Stomach smooth muscle (tissue), 2 donors: Measurements from ENCODE around the gene STXBP3.

Source experiments
- H3K27ac ChIP-seq: one replicate; pipeline ENCODE4 v1.7.0; 2013; ENCODE audit warnings: mild to moderate bottlenecking, low read length, inconsistent platforms
- H3K27me3 ChIP-seq, 2 donors: one replicate each; pipeline ENCODE4 v1.7.0; 2013; ENCODE audit warnings: low read length in 2 of 2; ENCODE audit not compliant: insufficient read depth in 2 of 2, control insufficient read depth in 1 of 2
- H3K36me3 ChIP-seq, 2 donors: one replicate each; pipeline ENCODE4 v1.7.0; 2013; ENCODE audit warnings: low read length in 2 of 2; ENCODE audit not compliant: control insufficient read depth in 2 of 2, insufficient read depth in 2 of 2
- H3K4me1 ChIP-seq: one replicate; pipeline ENCODE4 v1.7.0; 2013; ENCODE audit warnings: low read length; ENCODE audit not compliant: control insufficient read depth, insufficient read depth
- H3K4me3 ChIP-seq, 2 donors: one replicate each; pipeline ENCODE4 v1.7.0; 2013; ENCODE audit warnings: low read length in 2 of 2
- H3K9ac ChIP-seq, 2 donors: one replicate each; pipeline ENCODE4 v1.7.0; 2013; ENCODE audit warnings: low read length in 2 of 2, mild to moderate bottlenecking in 1 of 2
- H3K9me3 ChIP-seq, 2 donors: one replicate each; pipeline ENCODE4 v1.7.0; 2013; ENCODE audit warnings: low read length in 2 of 2; ENCODE audit not compliant: control insufficient read depth in 2 of 2
- donor health status: healthy.
- donor health status: Pancreatic carcinoma.

The STXBP3 gene

DNA sequence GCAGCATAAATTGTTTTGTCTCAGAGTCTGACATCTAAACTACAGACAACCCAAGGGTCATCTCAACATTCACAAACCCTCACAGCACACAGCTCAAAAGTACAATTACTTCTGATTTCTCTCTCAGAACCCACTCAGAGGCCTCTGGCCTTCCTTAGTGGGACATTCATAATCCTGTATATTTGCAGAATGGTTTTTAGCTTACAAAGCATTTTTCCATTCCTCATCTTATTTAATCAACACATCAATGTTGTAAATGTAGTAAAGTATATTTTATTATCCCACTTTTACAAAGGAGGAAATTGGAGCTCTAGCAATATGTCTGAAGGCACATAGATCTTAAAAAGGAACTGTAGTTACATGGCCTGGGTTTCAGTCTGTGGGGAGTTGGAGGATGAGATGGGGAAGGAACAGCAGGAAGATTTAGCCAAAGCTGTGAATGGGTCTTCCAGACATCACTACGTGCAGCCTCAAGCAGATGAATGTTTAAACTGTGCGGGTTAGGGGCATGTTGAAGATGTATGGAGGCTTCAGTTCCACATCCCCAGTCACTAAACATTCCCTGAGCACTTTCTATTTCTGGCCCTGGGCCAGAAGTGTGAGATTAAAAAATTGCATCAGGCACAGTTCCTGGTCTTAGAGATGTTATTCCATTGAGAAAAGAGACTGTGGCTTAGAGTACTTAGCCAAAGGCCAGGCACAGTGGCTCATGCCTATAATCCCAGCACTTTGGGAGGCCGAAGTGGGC lies 97.1 kb downstream of the STXBP3 start:
- Histone ChIP-seq H3K9ac (no peak overlapping the region), H3K4me1 (peaks cover 24% of the 10 kb centered on the region), H3K9me3 (no peaks in the 10 kb centered on the region), H3K36me3 (no peaks in the 10 kb centered on the region), H3K27me3 (no peaks in the 10 kb centered on the region), H3K27ac (peak overlapping the region; percentile 77), H3K4me3 (peak overlapping the region in 1 of 2 donors; percentile 8)

DNA sequence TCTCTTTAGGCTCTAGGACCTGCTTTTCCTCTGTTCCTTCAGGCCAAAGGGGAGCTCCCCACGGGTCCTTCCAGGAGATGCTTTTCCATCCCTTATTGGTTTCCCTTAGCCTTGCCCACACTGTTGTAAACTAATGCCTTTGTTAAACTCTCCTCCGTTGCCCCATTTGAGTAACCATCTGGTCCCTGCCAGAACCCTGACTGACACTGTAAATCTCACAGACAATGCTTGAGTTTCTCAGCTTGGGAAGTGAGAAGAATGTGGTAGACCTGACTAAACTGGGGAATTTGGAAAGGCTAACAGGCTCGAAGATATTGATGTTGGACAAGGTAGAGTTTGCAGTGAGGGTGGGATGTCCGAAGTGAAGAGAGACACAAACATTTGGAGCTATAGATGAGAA lies 99.0 kb downstream of the STXBP3 start:
- no peak overlapping the region for H3K27ac ChIP-seq

DNA sequence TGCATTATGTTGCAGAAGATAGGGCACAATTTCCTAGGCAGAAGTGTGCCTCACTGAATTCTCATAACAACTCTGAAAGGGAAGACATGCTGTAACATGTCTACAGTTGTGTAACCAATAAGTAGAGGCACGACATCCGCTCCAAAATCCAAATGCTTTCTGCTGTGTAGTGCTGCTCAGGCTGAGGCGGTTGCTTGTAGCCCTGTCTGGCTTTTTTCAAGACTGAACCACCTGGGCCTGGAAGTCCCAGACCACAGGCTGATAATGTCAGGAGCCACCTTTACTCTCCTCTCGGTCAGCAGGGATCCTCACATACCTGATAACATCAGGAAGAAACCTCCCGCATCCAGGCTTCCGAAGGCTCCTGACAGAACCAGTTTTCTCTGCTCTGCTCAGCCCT lies 99.5 kb downstream of the STXBP3 start:
- no peak overlapping the region for H3K27ac ChIP-seq
- H3K4me3 ChIP-seq: no peak overlapping the region
- H3K4me1 ChIP-seq: peaks cover 24% of the 10 kb centered on the region
- H3K9ac ChIP-seq: no peak overlapping the region
- H3K9me3 ChIP-seq: no peaks in the 10 kb centered on the region
- no peaks in the 10 kb centered on the region for H3K27me3 ChIP-seq
- no peaks in the 10 kb centered on the region for H3K36me3 ChIP-seq

More for the DNA sequence above, 99.0 kb downstream of the STXBP3 start:
- Histone ChIP-seq H3K27me3 (no peaks in the 10 kb centered on the region), H3K36me3 (no peaks in the 10 kb centered on the region), H3K9ac (no peak overlapping the region), H3K9me3 (no peaks in the 10 kb centered on the region), H3K4me1 (peaks cover 24% of the 10 kb centered on the region), H3K4me3 (no peak overlapping the region)

DNA sequence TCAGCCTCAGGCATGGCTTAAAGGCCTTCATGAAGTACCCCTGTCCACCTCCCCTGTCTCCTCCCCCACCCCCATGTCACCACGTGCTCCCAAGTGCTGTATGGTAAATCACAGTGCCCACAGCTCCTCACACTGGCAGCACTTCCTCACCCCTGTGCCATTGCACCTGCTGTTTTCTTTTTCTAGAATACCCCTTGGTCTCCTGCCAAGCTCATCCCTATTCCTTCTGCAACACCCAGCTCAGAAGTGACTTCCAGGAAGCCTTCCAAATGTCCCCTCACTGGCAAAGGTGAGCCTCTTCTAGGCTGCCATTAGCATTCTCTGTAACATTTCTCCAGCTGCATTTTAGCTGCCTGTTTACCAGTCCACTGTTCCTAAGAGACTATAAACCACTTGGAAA lies 101.0 kb downstream of the STXBP3 start:
- Histone ChIP-seq H3K9me3 (no peaks in the 10 kb centered on the region), H3K4me1 (peaks cover 19% of the 10 kb centered on the region), H3K9ac (no peak overlapping the region), H3K4me3 (no peak overlapping the region), H3K36me3 (no peaks in the 10 kb centered on the region), H3K27ac (no peak overlapping the region), H3K27me3 (no peaks in the 10 kb centered on the region)

DNA sequence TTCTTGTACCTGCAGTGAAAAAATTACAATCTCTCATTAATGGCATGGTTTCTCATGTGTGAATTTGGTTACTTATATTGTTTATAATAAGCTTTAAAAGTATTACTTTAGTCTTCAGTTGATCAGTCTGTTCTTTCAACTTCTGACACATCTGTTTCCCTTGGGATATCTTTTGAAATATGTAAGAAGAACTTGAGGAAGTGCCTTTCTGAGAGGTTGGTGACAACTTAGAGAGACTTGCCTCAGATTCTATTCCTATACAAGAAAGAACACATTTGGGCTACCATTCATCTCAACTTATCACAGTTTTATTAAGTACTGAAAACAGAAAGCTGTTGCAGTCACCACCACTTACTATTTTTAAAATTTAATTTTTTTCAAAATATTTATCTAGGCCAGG lies 102.3 kb downstream of the STXBP3 start:
- H3K4me3 ChIP-seq: no peak overlapping the region
- H3K4me1 ChIP-seq: peaks cover 6% of the 10 kb centered on the region
- H3K36me3 ChIP-seq: no peaks in the 10 kb centered on the region
- no peaks in the 10 kb centered on the region for H3K27me3 ChIP-seq
- no peak overlapping the region for H3K27ac ChIP-seq
- H3K9me3 ChIP-seq: no peaks in the 10 kb centered on the region
- no peak overlapping the region for H3K9ac ChIP-seq

DNA sequence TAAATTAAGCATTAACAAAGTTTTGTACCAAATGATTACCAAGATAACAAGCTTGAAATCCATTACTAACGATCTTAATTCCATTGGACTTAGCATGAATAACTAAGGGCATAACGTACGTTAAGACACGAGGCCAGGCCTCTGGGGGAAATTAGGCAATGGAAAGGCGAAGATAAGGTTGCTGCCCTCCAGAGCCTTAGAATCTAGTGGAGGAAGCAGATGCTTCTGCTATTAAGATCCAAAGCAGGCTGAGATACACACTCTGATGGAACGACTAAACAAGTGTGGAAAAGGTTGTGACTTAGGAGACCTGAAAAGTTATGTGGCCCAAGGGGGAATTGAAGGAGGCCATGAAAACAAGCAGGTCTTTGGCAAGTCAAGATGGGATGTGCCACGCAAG lies 104.5 kb downstream of the STXBP3 start:
- H3K9me3 ChIP-seq: no peaks in the 10 kb centered on the region
- peaks cover 4% of the 10 kb centered on the region for H3K4me1 ChIP-seq
- no peak overlapping the region for H3K9ac ChIP-seq
- H3K27me3 ChIP-seq: no peaks in the 10 kb centered on the region
- no peak overlapping the region for H3K4me3 ChIP-seq
- H3K36me3 ChIP-seq: no peaks in the 10 kb centered on the region
- no peak overlapping the region for H3K27ac ChIP-seq

DNA sequence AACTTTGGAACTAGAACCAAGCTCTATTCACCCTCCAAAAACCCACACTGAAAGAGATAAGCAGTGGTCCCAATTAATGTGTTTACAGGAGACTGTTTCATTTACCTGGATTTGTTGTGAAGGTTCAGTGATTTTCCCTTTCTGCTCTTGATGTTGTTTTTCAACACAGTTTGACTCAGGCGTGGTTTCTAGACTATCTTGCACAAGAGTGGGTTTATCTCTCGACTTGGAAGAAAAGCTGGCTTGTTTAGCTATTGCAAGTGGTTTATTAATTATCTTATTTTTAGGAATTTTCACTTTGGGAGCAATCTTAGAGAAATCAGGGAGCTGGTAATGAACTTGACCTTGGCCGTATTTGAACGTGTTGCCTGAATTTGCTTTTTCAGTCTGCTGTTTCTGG lies 105.1 kb downstream of the STXBP3 start:
- Histone ChIP-seq H3K4me1 (peaks cover 4% of the 10 kb centered on the region), H3K27ac (no peak overlapping the region), H3K9ac (no peak overlapping the region)

DNA sequence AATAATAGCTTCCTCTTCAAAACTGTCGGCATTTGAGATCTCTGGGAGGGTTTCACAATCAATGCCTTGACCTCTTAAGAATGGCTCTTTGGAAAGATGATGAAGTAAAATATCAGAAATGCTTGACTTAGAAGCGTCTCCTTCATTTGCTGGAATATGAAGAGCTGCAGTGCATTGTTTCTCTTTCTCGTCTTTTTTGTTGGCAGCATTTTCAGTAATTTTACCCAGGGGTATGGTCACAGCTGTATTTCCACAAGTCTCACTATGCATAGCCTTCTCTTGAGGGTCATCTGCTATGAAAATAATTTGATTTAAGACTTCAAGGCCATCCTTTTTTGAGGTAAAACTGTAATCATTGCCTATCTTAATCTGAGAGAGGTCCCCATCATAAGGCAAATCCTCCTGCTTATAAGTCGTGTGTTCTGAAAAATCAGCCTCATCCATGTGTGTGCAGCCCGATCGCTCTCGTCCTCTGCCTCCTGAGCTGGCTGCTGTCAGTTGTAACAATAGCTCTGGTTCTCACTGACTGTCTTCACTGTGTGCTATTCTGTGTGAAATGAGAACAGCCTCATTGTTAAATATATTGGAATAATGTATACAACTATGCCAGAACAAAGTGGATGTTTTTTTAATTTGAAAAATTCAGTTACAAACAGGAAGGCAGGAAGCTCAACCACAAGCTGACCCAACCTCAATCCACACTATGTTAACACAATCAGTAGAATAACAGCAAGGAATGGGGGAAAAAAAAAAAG lies 105.9 kb downstream of the STXBP3 start:
- Histone ChIP-seq H3K4me3 (no peak overlapping the region), H3K36me3 (no peaks in the 10 kb centered on the region), H3K9ac (no peak overlapping the region), H3K27ac (no peak overlapping the region), H3K4me1 (peaks cover 4% of the 10 kb centered on the region), H3K27me3 (no peaks in the 10 kb centered on the region), H3K9me3 (no peaks in the 10 kb centered on the region)

More for the DNA sequence above, 105.1 kb downstream of the STXBP3 start:
- H3K36me3 ChIP-seq: no peaks in the 10 kb centered on the region
- H3K27me3 ChIP-seq: no peaks in the 10 kb centered on the region
- no peaks in the 10 kb centered on the region for H3K9me3 ChIP-seq
- no peak overlapping the region for H3K4me3 ChIP-seq

DNA sequence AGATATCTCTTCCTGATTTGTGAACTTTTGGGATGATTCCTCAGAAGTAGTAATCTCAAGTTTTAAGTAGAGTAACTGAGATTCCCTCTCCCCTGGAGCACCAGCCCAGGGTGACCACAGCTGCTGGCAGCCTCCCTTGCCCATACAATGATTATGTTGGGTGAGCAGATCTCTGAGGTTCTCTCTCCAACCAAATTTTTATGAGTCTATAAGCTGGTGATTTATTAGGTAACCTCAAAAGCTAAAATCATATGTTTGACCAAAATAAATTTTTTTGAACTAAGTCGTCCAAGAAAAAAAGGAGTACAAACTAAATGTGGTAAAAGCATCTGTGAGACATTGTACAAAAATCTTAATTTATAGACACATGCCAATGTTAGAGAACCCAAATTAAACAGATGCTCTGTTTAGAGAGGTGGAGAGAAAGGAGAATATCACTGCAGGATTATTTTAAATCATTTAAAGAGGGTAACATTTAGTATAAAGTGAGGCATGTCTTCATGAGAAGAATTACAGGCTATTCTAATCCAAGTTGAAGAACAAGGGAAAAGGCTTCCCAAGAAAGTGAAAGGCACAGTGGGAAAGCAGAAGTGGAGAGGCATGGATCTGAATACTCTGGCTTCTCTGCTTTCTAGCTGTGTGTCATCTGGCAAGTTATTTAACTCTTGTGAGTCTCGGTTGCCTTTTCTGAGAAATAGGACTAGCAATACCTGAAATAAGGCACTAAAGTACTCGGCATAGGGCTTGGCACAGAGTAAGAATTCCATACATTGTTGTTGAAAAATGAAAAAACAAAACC lies 107.9 kb downstream of the STXBP3 start:
- H3K4me3 ChIP-seq: no peak overlapping the region
- no peaks in the 10 kb centered on the region for H3K9me3 ChIP-seq
- H3K9ac ChIP-seq: no peak overlapping the region
- H3K27me3 ChIP-seq: no peaks in the 10 kb centered on the region
- H3K4me1 ChIP-seq: peaks cover 4% of the 10 kb centered on the region
- no peaks in the 10 kb centered on the region for H3K36me3 ChIP-seq
- no peak overlapping the region for H3K27ac ChIP-seq

DNA sequence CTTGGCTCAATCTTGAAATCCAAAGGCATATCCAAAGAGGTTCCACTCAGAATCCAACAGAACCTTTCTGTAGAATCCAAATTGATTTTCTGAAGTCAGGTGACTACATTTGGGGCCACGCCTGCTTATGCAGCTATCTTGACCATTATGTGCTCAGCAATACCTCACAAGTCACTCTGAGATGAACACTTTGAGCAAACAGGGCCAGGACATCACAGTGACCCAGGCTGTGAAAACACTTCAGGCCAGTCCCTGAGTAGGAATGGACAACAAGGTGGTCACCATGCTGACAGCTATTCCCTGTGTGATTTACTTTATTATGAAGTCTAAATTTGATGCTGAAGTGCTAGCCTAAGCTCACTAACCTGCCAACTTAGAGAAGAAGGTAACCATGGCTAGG lies 110.5 kb downstream of the STXBP3 start, which contains the start of gene AKNAD1:
TSS of gene AKNAD1 (minus strand) at position 101 of the 400 bp plus-strand sequence. CDS start 4,430 bp downstream, outside the sequence.
- no peaks in the 10 kb centered on the region for H3K4me1 ChIP-seq
- H3K4me3 ChIP-seq: no peak within 1 kb of the TSS
- no peaks in the 10 kb centered on the region for H3K36me3 ChIP-seq

More for the DNA sequence above, 110.5 kb downstream of the STXBP3 start, which contains the start of gene AKNAD1:
- H3K9me3 ChIP-seq: no peaks in the 10 kb centered on the region
- H3K27ac ChIP-seq: no peak within 1 kb of the TSS
- no peaks in the 10 kb centered on the region for H3K27me3 ChIP-seq
- H3K9ac ChIP-seq: no peak within 1 kb of the TSS
